ENCODE data around the gene UNC5B. TPM values are rescaled to one million over a fixed set of nuclear protein-coding genes. Genes with fewer than 3 reads are reported as not detected.

The UNC5B gene
- total RNA-seq, 4 donors from 2014 or later: 2.2 to 3.7 (median 3.2) TPM

DNA sequence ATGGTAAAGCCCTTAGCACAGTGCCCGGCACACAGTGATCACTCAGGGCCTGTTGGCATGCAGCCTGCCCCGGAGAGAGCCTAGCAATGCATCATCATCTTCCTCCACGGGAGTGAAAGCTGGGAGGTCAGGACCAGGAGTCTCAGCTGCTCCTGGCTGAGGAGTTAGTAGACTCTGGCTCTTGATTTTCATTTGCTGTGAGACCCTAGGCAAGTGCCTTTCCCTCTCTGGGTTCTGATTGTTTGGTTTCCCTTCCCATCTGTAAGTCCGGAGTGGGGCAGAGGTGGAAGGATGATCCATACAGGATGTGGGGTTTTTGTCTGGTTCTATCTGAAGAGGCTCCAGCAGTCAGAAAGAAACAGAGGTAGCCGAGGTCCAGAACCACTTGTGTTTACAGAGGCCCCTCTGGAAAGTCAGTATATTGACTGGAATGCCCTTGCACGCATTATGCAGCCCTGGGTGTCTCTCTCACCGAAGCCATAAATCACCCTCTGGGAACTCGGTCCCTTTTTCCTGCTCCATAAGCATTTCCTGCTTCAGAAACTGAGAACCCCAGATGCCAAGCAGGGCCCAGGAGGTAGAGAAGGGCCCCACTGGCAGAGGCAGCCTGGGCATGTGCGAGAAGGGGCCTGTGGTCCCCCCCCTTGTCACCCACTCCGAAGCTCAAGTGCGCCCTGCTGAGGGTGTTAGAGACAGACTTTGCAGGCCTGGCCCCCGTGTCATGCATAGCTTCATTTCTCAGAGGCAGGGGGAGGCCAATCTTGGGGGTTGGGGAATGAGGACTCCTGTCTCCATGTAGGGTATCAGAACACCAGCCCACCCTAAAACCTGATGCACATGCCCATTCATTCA lies 8.5 kb downstream of the UNC5B start:
- Histone ChIP-seq H3K27me3 (no peaks in the 10 kb centered on the region), H3K27ac (no peak overlapping the region), H3K9me3 (no peaks in the 10 kb centered on the region), H3K36me3 (no peaks in the 10 kb centered on the region), H3K4me3 (no peak overlapping the region), H3K4me1 (peaks cover 0 to 21% (median 4%) of the 10 kb centered on the region in 3 donors)
- no peak for ATAC-seq
- TF ChIP-seq POLR2A (IDR thresholded peaks at IDR 0.05) (no peak), EP300 (IDR thresholded peaks at IDR 0.05) (no peak)
- 84 to 100% methylated on average over 1 to 6 of the region's 12 CpGs for WGBS, 2 donors (ENCODE audit: low coverage in 1 of 2)

- no peak for ATAC-seq
- Histone ChIP-seq H3K36me3 (no peaks in the 10 kb centered on the region), H3K27ac (no peak overlapping the region), H3K4me3 (no peak overlapping the region), H3K9me3 (no peaks in the 10 kb centered on the region), H3K27me3 (no peaks in the 10 kb centered on the region), H3K4me1 (peaks cover 0 to 13% (median 2%) of the 10 kb centered on the region in 3 donors)
- 89 to 90% methylated on average over 3 to 4 of the region's 5 CpGs for WGBS, 2 donors (ENCODE audit: low coverage in 1 of 2)
- TF ChIP-seq POLR2A (IDR thresholded peaks at IDR 0.05) (no peak), POLR2AphosphoS5 (IDR thresholded peaks at IDR 0.05) (no peak), EP300 (IDR thresholded peaks at IDR 0.05) (no peak)
- TF ChIP-seq, protein P1, sequence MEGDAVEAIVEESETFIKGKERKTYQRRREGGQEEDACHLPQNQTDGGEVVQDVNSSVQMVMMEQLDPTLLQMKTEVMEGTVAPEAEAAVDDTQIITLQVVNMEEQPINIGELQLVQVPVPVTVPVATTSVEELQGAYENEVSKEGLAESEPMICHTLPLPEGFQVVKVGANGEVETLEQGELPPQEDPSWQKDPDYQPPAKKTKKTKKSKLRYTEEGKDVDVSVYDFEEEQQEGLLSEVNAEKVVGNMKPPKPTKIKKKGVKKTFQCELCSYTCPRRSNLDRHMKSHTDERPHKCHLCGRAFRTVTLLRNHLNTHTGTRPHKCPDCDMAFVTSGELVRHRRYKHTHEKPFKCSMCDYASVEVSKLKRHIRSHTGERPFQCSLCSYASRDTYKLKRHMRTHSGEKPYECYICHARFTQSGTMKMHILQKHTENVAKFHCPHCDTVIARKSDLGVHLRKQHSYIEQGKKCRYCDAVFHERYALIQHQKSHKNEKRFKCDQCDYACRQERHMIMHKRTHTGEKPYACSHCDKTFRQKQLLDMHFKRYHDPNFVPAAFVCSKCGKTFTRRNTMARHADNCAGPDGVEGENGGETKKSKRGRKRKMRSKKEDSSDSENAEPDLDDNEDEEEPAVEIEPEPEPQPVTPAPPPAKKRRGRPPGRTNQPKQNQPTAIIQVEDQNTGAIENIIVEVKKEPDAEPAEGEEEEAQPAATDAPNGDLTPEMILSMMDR (IDR thresholded peaks at IDR 0.05): no peak
These were observed 9.3 kb downstream of the UNC5B start for GRCh38 chr10:71221586-71222202.

- no peak for ATAC-seq
- WGBS, 2 donors (ENCODE audit: low coverage in 1 of 2): 64 to 75% methylated on average over 2 to 4 of the region's 11 CpGs
- Histone ChIP-seq H3K27me3 (no peaks in the 10 kb centered on the region), H3K27ac (no peak overlapping the region), H3K4me1 (peaks cover 0 to 7% (median 0%) of the 10 kb centered on the region in 3 donors), H3K9me3 (no peaks in the 10 kb centered on the region), H3K4me3 (no peak overlapping the region), H3K36me3 (no peaks in the 10 kb centered on the region)
- TF ChIP-seq, protein P1 (IDR thresholded peaks at IDR 0.05): no peak
- TF ChIP-seq POLR2A (IDR thresholded peaks at IDR 0.05) (no peak), POLR2AphosphoS5 (IDR thresholded peaks at IDR 0.05) (no peak), EP300 (IDR thresholded peaks at IDR 0.05) (no peak)
These were observed 10.4 kb downstream of the UNC5B start for GRCh38 chr10:71222601-71223346.

- no peak for ATAC-seq
- H3K4me1 ChIP-seq: no peaks in the 10 kb centered on the region
- no peak overlapping the region for H3K27ac ChIP-seq
- H3K36me3 ChIP-seq: no peaks in the 10 kb centered on the region
- H3K9me3 ChIP-seq: no peaks in the 10 kb centered on the region
- no peaks in the 10 kb centered on the region for H3K27me3 ChIP-seq
- WGBS, 2 donors (ENCODE audit: low coverage in 1 of 2): 90 to 96% methylated on average over 2 to 4 of the region's 4 CpGs
- TF ChIP-seq, protein P1 (IDR thresholded peaks at IDR 0.05): no peak
- no peak for TF ChIP-seq POLR2A (IDR thresholded peaks at IDR 0.05)
- TF ChIP-seq EP300 (IDR thresholded peaks at IDR 0.05): no peak
- TF ChIP-seq POLR2AphosphoS5 (IDR thresholded peaks at IDR 0.05): no peak
- H3K4me3 ChIP-seq: no peak overlapping the region
These were observed 11.1 kb downstream of the UNC5B start for GRCh38 chr10:71223347-71224058.

All from gastroesophageal sphincter (tissue), 4 donors.